ENCODE measurements around the gene GEMIN8. TPM values are rescaled to one million over a fixed set of nuclear protein-coding genes. Genes with fewer than 3 reads are reported as not detected.
A peak's percentile ranks its signal among the peaks of the same experiment; 100 is the strongest.

Gene GEMIN8
- total RNA-seq, 1 experiment from 2014 or later = 14.8 TPM

DNA sequence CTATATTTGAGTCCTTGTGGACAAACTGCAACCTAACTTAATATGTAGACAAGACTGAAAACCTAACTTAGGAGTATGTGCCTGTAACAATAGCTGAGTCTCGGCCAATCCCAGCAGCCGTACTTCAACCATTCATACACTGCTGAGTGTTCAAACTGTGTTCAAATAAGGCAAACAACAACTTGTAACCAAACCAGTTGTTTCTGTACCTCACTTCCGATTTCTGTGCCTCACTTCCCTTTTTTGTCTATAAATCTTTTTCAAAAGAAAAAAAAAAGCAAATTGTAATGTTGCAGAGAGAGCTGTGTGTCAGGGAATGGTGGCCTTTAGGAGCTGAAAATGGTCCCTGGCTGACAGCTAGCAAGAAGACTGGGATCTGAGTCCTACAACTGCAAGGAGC is 46.0 kb downstream of the GEMIN8 start:
- Histone ChIP-seq H3K79me2 (ENCODE audit: insufficient read depth, low read length) (no peaks in the 10 kb centered on the region), H2BK12ac (ENCODE audit: insufficient read length, low read depth, low read length) (no peak overlapping the region), H4K91ac (ENCODE audit: insufficient read length, low read depth, low read length) (no peak overlapping the region), H2AK5ac (ENCODE audit: insufficient read length, low read length) (no peak overlapping the region), H3K79me1 (ENCODE audit: insufficient read depth, low read depth, low read length, poor library complexity, severe bottlenecking) (no peaks in the 10 kb centered on the region), H2AFZ (ENCODE audit: low read length) (no peak overlapping the region), H4K5ac (ENCODE audit: insufficient read length, low read depth, low read length) (no peak overlapping the region), H4K20me1 (ENCODE audit: control insufficient read depth, insufficient read depth, insufficient read length) (no peaks in the 10 kb centered on the region), H3K18ac (ENCODE audit: insufficient read length, low read depth, low read length) (no peak overlapping the region), H3K14ac (ENCODE audit: insufficient read depth, low read length) (no peak overlapping the region), H3K4ac (ENCODE audit: low read depth, low read length) (no peak overlapping the region), H3K9me3 (ENCODE audit: control insufficient read depth, low read depth, low read length) (peaks cover 6% of the 10 kb centered on the region), H3K4me2 (ENCODE audit: insufficient read depth, insufficient read length, low read length) (no peak overlapping the region), H2BK15ac (ENCODE audit: low read depth, low read length) (no peak overlapping the region), H4K8ac (replicated peaks; ENCODE audit: insufficient read length, low read depth, low read length) (no peak overlapping the region), H3K27ac (ENCODE audit: insufficient read length, low read depth, low read length) (no peak overlapping the region), H2BK20ac (ENCODE audit: low read depth, low read length, poor library complexity, severe bottlenecking) (no peak overlapping the region), H3K23ac (ENCODE audit: insufficient read length, low read depth, low read length) (no peak overlapping the region), H3K27me3 (ENCODE audit: insufficient read depth, low read length) (no peaks in the 10 kb centered on the region), H2BK5ac (ENCODE audit: insufficient read length, low read length) (no peak overlapping the region), H3T11ph (ENCODE audit: low read length) (no peak overlapping the region), H3K56ac (ENCODE audit: insufficient read length, low read depth, low read length) (no peak overlapping the region), H3K9ac (ENCODE audit: extremely low read depth, insufficient read length, low read length) (no peak overlapping the region), H3K4me1 (ENCODE audit: insufficient read depth, low read length) (no peaks in the 10 kb centered on the region; the same call in 1 of the 2 replicates), H2BK120ac (ENCODE audit: low read depth, low read length, poor library complexity, severe bottlenecking) (no peak overlapping the region), H3K23me2 (ENCODE audit: insufficient read length, low read depth, low read length, poor library complexity, severe bottlenecking) (no peaks in the 10 kb centered on the region)
- Mint-ChIP-seq H3K4me1 (peaks cover 10 to 12% of the 10 kb centered on the region in 2 experiments), H3K9me3 (peaks cover 24 to 52% of the 10 kb centered on the region in 2 experiments), H3K27me3 (ENCODE audit: low read depth) (no peaks in the 10 kb centered on the region), H3K36me3 (ENCODE audit: insufficient read depth in 1 of 3, low read depth in 3 of 3) (peaks cover 0 to 7% (median 7%) of the 10 kb centered on the region in 3 experiments; a peak in 3 of 7 replicates), H3K27ac (peak overlapping the region in 1 of 3 experiments; percentile 76; a peak in 1 of 7 replicates), H3K4me3 (no peak overlapping the region)
- WGBS (ENCODE audit: extremely low coverage, insufficient read length, low lambda C conversion rate) = no CpG with 5 or more reads among the region's 3 CpGs
- DNase-seq = no peak
- TF ChIP-seq, protein P1, sequence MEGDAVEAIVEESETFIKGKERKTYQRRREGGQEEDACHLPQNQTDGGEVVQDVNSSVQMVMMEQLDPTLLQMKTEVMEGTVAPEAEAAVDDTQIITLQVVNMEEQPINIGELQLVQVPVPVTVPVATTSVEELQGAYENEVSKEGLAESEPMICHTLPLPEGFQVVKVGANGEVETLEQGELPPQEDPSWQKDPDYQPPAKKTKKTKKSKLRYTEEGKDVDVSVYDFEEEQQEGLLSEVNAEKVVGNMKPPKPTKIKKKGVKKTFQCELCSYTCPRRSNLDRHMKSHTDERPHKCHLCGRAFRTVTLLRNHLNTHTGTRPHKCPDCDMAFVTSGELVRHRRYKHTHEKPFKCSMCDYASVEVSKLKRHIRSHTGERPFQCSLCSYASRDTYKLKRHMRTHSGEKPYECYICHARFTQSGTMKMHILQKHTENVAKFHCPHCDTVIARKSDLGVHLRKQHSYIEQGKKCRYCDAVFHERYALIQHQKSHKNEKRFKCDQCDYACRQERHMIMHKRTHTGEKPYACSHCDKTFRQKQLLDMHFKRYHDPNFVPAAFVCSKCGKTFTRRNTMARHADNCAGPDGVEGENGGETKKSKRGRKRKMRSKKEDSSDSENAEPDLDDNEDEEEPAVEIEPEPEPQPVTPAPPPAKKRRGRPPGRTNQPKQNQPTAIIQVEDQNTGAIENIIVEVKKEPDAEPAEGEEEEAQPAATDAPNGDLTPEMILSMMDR (conservative IDR thresholded peaks at IDR 0.05) = no peak

All from H9 (cell line).